HG02852 (cell line): ENCODE results near the gene SUPT3H.

ENCODE experiments used
- ATAC-seq: cut with Tn5 transposase; IDR thresholded peaks from one replicate; pipeline ENCODE4 v1.9.1; 2021; ENCODE audit warnings: mild to moderate bottlenecking, moderate library complexity; ENCODE audit not compliant: unreplicated experiment

Gene SUPT3H

GRCh38 chr6:45394586-45395095 lies 16.9 kb upstream of the SUPT3H start:
- ATAC-seq = no peak

- ATAC-seq = no peak
These were observed 10.6 kb upstream of the SUPT3H start for GRCh38 chr6:45388328-45388727.

- no peak for ATAC-seq
These were observed 9.5 kb upstream of the SUPT3H start for GRCh38 chr6:45387236-45387635.

GRCh38 chr6:45386501-45386900 lies 8.8 kb upstream of the SUPT3H start:
- no peak for ATAC-seq

GRCh38 chr6:45382391-45382790 lies 4.7 kb upstream of the SUPT3H start:
- no peak for ATAC-seq

GRCh38 chr6:45378334-45378926 lies 696 bp upstream of the SUPT3H start:
- peak; percentile 27 for ATAC-seq

- ATAC-seq = peak; percentile 2
These were observed 636 bp downstream of the SUPT3H start for GRCh38 chr6:45377043-45377553.

- no peak for ATAC-seq
These were observed 1.3 kb downstream of the SUPT3H start for GRCh38 chr6:45376310-45377042.

- ATAC-seq = no peak
These were observed 2.3 kb downstream of the SUPT3H start for GRCh38 chr6:45375449-45375848.

- no peak for ATAC-seq
These were observed 5.7 kb downstream of the SUPT3H start for GRCh38 chr6:45371924-45372573.

- ATAC-seq = no peak
These were observed 7.9 kb downstream of the SUPT3H start for GRCh38 chr6:45369870-45370269.

- no peak for ATAC-seq
These were observed 9.7 kb downstream of the SUPT3H start for GRCh38 chr6:45367999-45368398.

GRCh38 chr6:45366534-45366933 lies 11.2 kb downstream of the SUPT3H start:
- ATAC-seq = no peak

- no peak for ATAC-seq
These were observed 12.7 kb downstream of the SUPT3H start for GRCh38 chr6:45365036-45365435.

GRCh38 chr6:45364466-45364865 lies 13.3 kb downstream of the SUPT3H start:
- ATAC-seq = no peak

- no peak for ATAC-seq
These were observed 24.1 kb downstream of the SUPT3H start for GRCh38 chr6:45353654-45354053.

- no peak for ATAC-seq
These were observed 26.1 kb downstream of the SUPT3H start for GRCh38 chr6:45351667-45352066.

- no peak for ATAC-seq
These were observed 26.7 kb downstream of the SUPT3H start for GRCh38 chr6:45351076-45351475.

GRCh38 chr6:45350186-45350710 lies 27.5 kb downstream of the SUPT3H start:
- no peak for ATAC-seq

- ATAC-seq = no peak
These were observed 32.8 kb downstream of the SUPT3H start for GRCh38 chr6:45344900-45345299.

- ATAC-seq = no peak
These were observed 49.2 kb downstream of the SUPT3H start for GRCh38 chr6:45328523-45328922.
